Subcutaneous adipose tissue (tissue), 4 donors: ENCODE data around the gene AGAP1. TPM values are rescaled to one million over a fixed set of nuclear protein-coding genes. Genes with fewer than 3 reads are reported as not detected.

Experiments
- CTCF ChIP-seq: fragments of 450-650 bp; IDR thresholded peaks from one replicate; pipeline ENCODE4 v1.5.1; 2016; ENCODE audit warnings: low read depth, mild to moderate bottlenecking, control low read depth, antibody characterized with exemption, moderate library complexity
- total RNA-seq, 4 donors: library from RNA; depleted of rRNA; stranded (reverse); fragments of >200 nt; gene quantifications; one replicate each; pipeline ENCODE4 v1.1.0, GENCODE V29; 2016

The AGAP1 gene
- total RNA-seq, 4 donors from 2014 or later, result 13.6 to 26.3 (median 23.6) TPM

- TF ChIP-seq CTCF, result no peak
These were observed 502.6 kb downstream of the AGAP1 start for GRCh38 chr2:235996419-235996818.

- TF ChIP-seq CTCF, result no peak
These were observed 505.2 kb downstream of the AGAP1 start for GRCh38 chr2:235999011-235999410.

GRCh38 chr2:236001166-236001828 is 507.5 kb downstream of the AGAP1 start:
- no peak for TF ChIP-seq CTCF

GRCh38 chr2:236001854-236002253 is 508.0 kb downstream of the AGAP1 start:
- TF ChIP-seq CTCF, result no peak

- no peak for TF ChIP-seq CTCF
These were observed 514.2 kb downstream of the AGAP1 start for GRCh38 chr2:236008006-236008405.

GRCh38 chr2:236008857-236009256 is 515.0 kb downstream of the AGAP1 start:
- no peak for TF ChIP-seq CTCF

- TF ChIP-seq CTCF, result no peak
These were observed 517.3 kb downstream of the AGAP1 start for GRCh38 chr2:236010920-236011685.
